SK-N-DZ (cell line): Measurements from ENCODE around the gene RERG.
"Not testable (repeated sequence)": the region's sequence is repeated elsewhere in the genome, so short reads cannot be mapped to it uniquely, and the experiment has no call there.

Experiments
- DNase-seq: peaks from one replicate; pipeline ENCODE4 v3.0.0-alpha.2; 2015; ENCODE audit warnings: low spot score

Gene RERG

GRCh38 chr12:15151161-15152091 lies 69.8 kb downstream of the RERG start:
- peak; percentile 66 for DNase-seq

- DNase-seq, result no peak
Observed at GRCh38 chr12:15146585-15146984, 74.6 kb downstream of the RERG start.

DNA sequence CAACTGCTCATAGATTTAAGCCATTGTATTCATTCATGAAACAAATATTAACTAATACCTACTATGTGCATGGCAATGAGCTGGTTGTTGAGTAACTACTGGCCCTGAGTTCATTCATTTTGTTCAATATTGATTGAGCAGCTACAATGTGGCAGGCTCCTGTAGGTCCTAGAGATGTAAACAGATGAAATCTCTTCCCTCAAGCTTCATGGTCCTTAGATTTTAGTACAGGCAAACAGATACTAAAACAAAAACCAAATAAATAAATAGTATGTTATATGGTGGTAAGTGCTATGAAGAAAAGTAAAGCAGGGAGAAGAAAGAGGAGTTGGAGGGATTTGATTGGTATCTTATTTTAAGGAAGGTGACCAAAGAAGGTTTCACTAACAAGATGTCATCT lies 77.8 kb downstream of the RERG start:
- DNase-seq, result no peak

DNA sequence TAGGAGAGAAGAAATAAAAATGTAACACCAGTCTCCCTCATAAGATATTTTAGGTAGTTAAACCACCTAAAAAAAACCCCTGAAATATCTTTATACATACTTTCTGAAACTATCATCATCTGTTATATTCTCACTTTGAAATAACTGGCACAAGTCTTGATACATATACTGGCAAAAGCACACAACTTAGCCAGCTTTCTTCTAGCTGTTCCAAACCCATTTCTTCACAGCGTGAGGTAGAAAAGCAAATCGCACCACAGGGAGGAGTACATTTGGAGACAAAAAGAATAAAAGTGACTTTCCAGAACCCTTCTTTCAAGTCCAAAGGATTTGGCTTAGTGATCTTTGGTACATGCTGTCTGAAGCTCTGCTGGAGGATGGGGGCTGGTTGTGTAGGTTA lies 78.5 kb downstream of the RERG start:
- DNase-seq, result no peak

- no peak for DNase-seq
Observed at GRCh38 chr12:15131431-15131830, 89.8 kb downstream of the RERG start.

- no peak for DNase-seq
Observed at GRCh38 chr12:15130541-15130940, 90.7 kb downstream of the RERG start.

- no peak for DNase-seq
Observed at GRCh38 chr12:15123401-15123800, 97.8 kb downstream of the RERG start.

DNA sequence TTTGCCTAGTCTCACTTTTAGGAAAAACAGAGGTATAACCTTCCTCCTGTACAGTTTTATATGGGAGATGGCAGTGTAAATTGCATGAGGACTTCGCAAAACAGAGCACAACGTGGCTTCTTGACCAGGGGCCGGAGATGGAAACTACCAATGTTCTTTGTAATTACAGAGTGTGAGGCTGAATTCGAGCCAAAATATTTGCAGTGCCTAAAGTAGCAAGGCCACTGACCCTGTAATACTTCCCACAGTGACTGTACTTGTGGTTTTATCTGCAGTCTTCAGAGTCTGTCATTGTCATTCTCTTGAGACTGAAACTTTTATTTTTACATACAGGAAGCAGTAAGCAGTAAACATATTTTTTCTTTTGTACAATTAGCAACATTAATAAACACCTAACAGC lies 98.9 kb downstream of the RERG start:
- no peak for DNase-seq

DNA sequence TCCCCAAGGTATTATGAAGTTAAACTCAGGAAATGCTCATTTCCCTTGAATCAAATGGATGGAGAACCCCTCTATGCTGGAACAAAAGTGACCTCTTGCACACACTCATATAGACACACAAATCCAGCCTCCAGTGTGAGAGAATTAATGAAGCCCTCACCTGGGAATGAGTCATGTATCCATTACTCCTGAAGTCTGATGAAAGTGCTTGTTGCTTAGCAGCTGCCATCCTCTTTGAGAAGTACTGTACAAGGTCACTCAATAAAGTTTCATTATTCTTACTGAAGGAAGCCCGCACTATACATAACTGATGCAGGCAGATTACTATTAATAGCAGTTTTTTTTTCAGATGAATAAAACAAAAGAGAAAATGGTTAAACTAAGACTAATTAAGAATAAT lies 102.3 kb downstream of the RERG start:
- DNase-seq, result no peak

DNA sequence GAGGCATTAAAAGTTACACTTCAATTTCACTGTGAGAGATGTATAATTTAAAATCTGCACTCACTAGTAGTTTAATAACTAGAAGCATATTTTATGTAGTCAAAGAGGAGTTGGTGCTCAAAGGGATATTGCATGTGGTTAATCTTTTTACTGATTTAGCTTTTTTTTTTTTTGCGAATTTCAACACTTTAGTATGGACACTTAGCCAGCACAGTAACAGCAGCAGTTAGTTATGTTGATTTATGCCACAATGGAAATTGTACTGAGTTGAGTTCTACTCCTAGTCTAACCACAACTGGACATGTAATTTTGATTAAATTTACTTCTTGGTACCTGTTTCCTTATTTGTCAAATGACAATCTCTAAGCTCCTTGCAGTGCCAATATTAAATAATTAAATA lies 104.2 kb downstream of the RERG start:
- no peak for DNase-seq

GRCh38 chr12:15116086-15116485 lies 105.1 kb downstream of the RERG start:
- DNase-seq, result no peak

DNA sequence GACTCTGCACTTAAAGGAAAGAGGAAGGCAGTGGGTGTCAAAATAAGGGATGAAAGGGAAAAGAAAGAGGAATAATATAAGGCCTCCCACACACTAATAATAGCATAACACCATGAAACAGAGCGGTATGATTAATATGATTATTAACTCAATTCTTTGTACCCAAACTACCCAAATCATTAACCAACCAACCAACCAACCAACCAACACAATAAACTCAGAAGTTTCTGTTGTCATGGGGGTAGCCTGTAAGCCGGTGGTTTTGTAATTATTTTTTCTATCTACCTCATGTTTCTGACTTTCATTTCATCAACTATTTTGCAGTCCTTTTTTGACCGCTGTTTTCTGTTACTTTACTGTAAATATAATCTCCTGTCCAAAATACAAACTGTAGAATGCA lies 105.8 kb downstream of the RERG start:
- no peak for DNase-seq

DNA sequence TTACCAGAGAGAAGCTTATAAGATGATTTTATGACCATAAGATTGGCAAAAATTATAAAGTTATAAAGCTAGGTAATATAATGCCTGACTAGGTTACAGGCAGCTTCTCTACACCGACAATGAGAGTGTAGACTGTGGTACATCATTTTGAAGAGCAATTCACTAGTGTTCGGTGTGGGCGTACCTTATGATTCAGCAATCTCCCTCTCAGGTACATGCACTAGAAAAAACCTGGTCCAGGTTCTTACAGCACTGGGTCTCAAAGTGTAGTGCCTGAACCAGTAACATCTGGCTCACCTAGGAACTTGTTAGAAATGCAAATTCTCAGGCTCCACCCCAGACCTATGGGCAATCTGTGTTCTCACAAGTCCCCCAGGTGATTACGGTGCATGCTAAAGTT lies 106.7 kb downstream of the RERG start:
- DNase-seq, result no peak

DNA sequence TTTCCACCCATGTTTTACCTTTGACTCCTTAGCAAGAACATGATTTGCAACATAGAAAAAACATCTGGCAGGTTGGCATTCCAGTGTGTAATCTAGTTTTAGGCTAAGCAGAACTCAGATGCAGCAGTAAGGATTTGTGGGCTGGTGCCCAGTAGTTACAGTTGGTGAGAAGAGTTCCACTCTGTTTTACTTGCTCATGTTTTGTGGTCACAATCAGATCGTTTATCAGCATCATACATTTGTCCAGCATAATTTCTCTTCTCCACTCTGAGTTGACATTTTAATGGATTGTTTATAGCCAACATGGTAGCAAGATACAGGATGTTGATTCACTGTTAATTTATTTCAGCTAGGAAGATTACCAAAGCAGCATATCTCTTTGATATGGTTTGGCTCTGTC lies 128.4 kb downstream of the RERG start:
- no peak for DNase-seq

GRCh38 chr12:15090441-15090840 lies 130.8 kb downstream of the RERG start:
- no peak for DNase-seq

GRCh38 chr12:15088105-15088504 lies 133.1 kb downstream of the RERG start:
- DNase-seq, result no peak

GRCh38 chr12:15077751-15078150 lies 143.5 kb downstream of the RERG start:
- not testable (repeated sequence) for DNase-seq

DNA sequence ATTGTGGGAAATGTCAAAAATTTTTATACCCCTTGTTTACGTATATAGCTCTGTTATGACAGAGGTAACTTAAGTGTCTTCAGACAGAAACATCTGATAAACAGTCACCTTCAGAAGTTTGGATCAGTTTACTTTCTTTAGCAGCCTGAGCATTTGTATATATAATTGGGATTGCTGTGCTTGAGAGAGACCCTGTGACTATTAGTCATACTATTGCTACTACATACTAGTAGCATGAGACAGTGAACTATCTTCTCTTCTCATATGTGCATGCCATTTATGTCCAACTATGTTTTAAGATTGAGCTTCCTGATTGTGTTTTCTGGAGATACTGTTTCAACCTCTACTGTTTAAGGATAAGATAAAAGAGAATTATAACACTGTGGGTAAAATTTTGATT lies 146.9 kb downstream of the RERG start:
- no peak for DNase-seq

- no peak for DNase-seq
Observed at GRCh38 chr12:15059123-15059522, 162.1 kb downstream of the RERG start.
